Epithelial cell of prostate (primary cell): ENCODE data around the gene IL26.

Experiments used
- DNase-seq: peaks from one replicate; pipeline ENCODE4 v3.0.0-alpha.2; 2011; ENCODE audit warnings: low read depth, low spot score
- H3K27ac ChIP-seq: fragments of 450-650 bp; 2 replicates; pipeline ENCODE4 v1.5.1; 2017; ENCODE audit warnings: mild to moderate bottlenecking

Gene IL26

DNA sequence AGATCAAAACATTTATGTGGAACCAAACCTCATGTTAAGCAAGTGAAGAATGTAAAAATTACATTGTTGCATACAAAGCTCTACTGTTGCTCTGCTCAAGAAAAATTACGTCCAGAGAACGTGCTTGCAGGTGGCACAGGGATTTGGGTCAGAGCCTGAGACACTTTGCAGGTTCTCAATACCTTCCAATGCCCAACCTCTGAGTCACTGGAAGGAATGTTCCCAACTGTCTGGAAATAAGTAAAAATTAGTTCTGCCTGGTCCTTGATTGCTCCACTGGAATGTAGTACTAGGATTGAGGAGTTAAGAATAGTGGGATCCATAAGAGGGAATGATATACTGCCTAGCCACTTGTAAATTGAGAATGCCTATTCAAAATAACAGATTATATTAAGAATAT is 63.2 kb downstream of the IL26 start:
- no peak overlapping the region for H3K27ac ChIP-seq
- no peak for DNase-seq

DNA sequence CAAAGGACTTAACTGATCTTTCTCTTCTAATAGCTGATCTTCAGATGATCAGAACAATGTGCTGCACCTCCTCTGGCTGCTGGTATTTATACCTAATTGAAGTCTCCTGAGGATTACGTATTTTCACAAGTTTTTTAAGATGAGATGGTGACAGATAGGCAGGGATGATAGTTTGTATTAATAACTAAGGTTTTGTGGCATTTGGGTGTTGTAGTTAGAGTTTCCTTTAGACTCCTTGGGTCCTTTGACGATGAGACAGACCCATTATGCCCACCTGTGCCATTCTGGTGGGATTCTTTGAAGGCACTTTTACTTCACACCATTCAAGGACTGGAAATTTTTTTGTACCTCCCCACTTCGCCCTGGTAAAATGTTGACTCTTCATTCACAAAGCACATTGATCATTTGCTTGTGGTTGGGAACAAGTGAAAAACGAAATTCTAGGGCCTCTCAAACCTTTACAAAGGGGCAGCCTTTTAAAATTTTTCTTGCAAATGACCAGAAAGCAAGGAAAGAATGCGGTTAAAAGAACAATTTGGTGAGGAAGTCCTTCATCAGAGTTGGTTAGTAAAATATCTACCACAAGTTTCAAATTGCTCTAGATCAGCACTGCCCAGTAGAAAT is 65.8 kb downstream of the IL26 start, which contains the start of gene IFNG:
Gene IFNG, minus strand, starts transcription at position 60 of the 624 bp plus-strand sequence. CDS start 125 bp downstream, outside the sequence.
- no peak within 1 kb of the TSS for H3K27ac ChIP-seq
- DNase-seq = no peak

DNA sequence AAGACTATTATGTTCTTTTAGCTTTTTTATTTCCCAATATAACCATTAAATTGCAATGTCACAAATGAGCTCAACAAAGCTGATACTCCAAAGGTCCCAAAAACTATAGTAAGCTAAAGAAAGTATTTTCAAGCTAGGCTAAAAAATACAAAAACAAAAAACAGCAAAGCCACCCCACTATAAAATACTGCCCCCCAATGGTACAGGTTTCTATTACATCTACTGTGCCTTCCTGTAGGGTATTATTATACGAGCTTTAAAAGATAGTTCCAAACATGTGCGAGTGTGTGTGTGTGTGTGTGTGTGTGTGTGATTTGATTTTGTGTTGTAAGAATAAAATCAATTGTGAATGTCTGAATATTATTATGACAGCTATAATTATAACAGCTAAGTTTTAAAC is 67.2 kb downstream of the IL26 start:
- DNase-seq = no peak
- no peak overlapping the region for H3K27ac ChIP-seq

DNA sequence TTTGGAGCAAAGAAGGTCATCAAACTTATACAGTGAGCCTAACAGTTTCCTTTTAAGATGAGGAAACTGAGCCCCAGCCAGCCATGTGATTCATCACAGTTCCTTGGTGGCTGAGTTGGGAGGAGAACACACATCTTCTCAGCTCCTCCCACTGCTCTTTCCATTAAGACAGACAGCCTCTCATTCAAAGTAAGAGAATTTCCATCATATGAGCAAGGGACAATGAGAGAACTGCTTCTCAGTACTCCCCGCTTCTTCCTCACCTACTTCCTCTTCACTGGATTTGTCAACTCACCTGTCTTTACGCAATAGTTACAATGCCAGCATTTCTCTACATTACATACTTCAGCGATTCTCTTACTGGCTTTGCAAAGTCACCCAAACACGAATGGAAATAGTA is 68.2 kb downstream of the IL26 start:
- DNase-seq = no peak
- no peak overlapping the region for H3K27ac ChIP-seq

DNA sequence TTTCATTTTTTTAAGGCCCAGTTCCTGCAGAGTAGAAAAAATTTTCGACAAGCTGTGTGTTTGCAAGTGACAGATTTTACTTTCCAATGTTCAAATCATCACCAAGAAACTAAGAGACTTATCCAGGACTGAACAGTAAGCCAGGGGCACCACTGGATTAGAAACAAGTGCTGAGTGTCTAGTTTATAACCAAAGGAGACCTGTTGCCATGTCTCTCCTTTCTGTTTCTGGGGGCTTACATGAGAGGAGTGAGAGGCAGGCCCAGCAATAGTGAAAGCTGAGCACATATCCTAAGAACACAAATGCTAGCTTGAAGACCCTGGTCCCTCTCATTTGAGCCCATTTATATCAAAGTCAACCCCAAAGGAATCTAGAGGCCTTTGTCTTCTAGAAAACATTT is 69.0 kb downstream of the IL26 start:
- H3K27ac ChIP-seq = no peak overlapping the region
- no peak for DNase-seq

DNA sequence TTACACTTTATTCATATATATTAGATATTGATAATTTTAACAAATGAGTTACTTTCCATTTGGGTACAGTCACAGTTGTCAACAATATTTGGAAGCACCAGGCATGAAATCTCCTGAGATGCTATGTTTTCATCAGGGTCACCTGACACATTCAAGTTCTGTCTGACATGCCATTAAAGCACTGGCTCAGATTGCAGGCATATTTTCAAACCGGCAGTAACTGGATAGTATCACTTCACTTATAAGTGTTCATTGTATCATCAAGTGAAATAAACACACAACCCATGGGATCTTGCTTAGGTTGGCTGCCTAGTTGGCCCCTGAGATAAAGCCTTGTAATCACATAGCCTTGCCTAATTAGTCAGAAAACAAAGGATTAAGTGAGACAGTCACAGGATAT is 70.8 kb downstream of the IL26 start:
- DNase-seq = no peak
- H3K27ac ChIP-seq = no peak overlapping the region
